GM12864 (cell line): ENCODE measurements around the gene ASCL2.

ENCODE experiments used
- DNase-seq: peaks from one replicate; pipeline ENCODE4 v3.0.0-alpha.2; 2011; ENCODE audit warnings: low read depth
- H3K4me3 ChIP-seq: 2 replicates; pipeline ENCODE4 v1.5.1; 2011; ENCODE audit warnings: mild to moderate bottlenecking, low read depth, low read length, control low read depth
- CTCF ChIP-seq: IDR thresholded peaks from 2 replicates; pipeline ENCODE4 v1.5.1; 2011; ENCODE audit warnings: low read depth, mild to moderate bottlenecking, moderate library complexity, low read length, control low read depth, inconsistent platforms; ENCODE audit errors: missing control alignments

ASCL2 gene

DNA sequence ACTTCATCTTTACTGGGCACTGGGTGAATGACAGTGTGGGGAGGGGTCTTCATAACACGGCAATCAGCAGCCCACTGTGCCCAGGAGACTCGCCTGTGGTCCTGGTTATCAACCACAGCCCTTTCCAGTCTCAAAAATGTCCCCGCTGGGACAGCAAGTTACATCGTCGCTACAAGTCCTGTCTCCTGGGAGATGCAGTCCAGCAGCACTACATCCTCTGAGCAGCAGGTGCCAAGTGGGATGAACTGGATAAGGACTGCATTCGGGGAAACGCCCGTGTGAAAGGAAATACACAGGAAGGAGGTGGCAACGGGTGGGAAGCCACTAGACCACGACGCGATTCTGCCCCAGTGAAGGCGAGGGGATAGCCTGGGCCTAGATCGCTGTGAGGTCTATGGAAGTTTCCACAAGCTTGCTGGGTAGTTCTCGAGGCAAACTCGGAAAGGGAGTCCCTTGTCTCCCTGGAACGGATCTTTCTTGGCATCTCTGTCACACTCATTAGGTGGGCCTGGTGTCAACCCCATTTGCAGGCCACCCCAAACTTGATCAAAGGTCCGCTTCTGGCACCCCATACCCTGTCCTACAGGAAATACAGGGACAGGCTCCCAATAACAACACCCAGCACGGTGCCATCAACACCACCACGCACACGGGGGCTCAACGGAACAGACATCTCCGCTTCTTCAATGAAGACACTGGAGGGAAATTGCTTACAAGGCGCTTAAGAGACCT is 4.4 kb downstream of the ASCL2 start:
- H3K4me3 ChIP-seq = no peak overlapping the region
- no peak for DNase-seq
- TF ChIP-seq CTCF = no peak

DNA sequence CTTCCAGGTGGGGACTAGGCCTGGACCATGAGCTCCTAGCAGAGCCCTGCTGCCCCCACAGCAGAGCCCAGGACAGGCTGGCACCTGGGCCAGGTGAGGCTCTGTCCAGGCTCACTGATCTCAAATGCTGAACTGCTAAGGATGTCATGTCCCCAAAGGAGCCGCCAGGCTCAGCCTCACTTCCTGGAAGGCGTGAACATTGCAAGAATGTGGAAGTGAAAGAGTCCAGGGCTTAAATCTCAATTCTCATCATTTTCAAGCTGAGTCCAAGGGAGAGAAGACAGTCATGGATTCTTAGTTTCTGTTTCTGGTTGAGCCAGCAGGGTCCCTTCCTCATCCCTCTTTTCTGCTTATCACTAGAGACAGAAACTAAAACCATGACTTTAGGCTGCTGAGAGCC is 5.0 kb downstream of the ASCL2 start:
- no peak overlapping the region for H3K4me3 ChIP-seq
- no peak for TF ChIP-seq CTCF
- DNase-seq = peak; percentile 16

DNA sequence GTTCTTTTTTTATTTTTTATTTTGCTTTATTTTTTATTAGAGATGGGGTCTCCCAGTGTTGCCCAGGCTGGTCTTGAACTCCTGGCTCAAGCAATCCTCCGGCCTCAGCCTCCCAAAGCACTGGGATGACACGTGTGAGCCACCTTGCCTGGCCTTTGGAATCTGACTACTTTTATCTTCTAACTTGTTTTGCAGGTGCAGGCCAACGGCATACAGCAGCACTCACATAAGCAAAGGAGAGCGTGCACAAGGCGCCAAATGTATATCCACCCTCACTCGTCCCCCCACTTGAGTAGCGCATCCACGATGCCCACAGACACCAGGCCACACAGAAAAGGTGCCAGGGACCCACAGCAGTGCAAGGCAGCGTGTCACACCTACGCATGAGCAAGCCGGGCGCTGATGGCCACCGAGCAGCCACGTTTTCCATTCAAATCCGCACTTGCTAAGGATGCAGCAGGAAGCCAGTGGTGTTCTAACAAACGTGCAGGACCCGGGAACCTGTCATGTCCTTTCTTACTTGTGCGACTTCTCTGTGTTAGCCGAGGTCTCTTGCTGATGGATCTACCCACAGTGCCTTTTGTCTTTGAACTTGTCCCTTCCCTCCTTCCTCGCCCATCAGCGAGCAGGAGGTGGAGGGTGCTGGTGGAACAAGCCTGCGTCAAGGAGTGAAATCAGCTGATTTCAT is 5.9 kb downstream of the ASCL2 start:
- no peak overlapping the region for H3K4me3 ChIP-seq
- DNase-seq = no peak
- no peak for TF ChIP-seq CTCF

- no peak for DNase-seq
- H3K4me3 ChIP-seq = no peak overlapping the region
- TF ChIP-seq CTCF = no peak
Measured at GRCh38 chr11:2263724-2264360, 6.5 kb downstream of the ASCL2 start.

DNA sequence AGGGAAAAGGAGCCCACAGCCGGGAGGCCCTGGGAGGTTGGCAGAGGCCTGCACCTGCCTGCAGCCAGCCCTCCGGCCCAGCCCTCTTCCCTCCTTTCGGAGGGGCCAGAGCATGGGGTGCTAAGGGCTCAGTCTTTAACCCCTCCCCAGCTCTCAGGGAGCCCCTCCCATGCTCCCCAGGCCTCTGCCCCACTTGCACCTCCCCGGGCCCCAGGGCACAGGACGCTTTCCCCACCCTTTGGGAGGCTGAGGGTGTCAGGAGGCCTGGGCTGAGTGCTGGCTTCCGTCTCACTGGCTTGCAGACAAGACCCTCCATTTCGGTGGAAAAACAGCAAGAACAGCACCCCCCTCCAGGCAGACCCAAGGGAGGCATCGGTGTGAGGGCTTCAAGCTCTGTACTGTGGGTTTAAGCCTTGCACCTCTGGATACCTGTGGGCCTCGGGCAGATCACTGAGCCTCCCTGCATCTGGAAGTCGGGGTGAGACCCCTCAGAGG is 7.3 kb downstream of the ASCL2 start:
- DNase-seq = no peak
- no peak for TF ChIP-seq CTCF
- H3K4me3 ChIP-seq = no peak overlapping the region

DNA sequence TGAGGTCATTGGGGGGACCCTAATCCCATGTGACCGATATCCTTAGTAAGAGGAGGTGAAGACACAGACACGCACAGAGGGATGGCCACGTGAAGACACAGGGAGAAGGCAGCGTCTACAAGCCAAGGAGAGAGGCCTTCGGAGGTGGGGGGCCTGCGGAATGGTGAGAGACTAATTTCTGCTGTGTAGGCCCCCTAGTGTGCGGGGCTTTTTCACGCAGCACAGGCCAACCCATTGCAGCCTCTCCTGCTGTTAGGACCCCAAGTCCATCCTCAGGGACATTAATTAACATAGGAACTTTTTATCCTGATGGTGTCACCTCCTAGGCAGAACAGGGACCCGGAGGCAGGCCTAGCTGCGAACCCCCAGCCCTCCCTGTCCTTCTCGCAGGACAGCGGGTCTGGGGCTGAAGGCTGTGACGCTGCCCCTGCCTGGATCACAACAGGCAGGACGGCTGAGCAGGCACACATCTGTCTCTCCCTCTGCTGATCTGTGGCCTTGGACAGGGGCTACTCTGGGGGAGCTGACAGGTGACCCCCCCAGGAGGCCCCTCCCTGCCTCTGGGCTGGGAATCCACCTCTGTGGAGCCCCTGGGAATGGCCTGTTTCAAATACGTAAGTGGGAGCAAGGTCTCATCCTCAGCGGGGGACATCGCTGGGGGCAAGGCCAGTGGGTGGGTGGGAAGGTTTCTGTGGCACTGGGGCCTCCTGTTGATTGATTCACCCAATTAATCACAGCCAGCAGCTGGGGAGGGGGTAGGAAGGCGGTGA is 7.9 kb downstream of the ASCL2 start:
- DNase-seq = no peak

More for the DNA sequence above, 7.9 kb downstream of the ASCL2 start:
- H3K4me3 ChIP-seq = no peak overlapping the region
- TF ChIP-seq CTCF = no peak
